CD8-positive, alpha-beta memory T cell (primary cell): ENCODE results near the gene IDNK. TPM values are rescaled to one million over a fixed set of nuclear protein-coding genes. Genes with fewer than 3 reads are reported as not detected.

Experiments
- polyA plus RNA-seq: library from polyadenylated mRNA; unstranded; fragments of 300-500 nt; fragmentation: Illumina TruSeq; gene quantifications from one replicate; pipeline ENCODE4 v1.2.3, GENCODE V29; 2021
- total RNA-seq, 2 experiments: library from RNA; stranded (reverse); gene quantifications; one replicate each; pipeline ENCODE4 v1.2.3, GENCODE V29; 2021

The IDNK gene
- total and polyA plus RNA-seq, 3 experiments from 2014 or later = 5.9 to 16.9 (median 6.3) TPM

Other genes with a start within 250 kb of the IDNK start
- gene FRMD3, start 84.7 kb upstream of the IDNK start, total RNA-seq = under 1 TPM; 0.62 to 0.68 TPM
- 0.35 TPM for gene FRMD3, start 84.7 kb upstream of the IDNK start, polyA plus RNA-seq
- gene UBQLN1, start 84.8 kb downstream of the IDNK start, total RNA-seq = 100 to 1,000 TPM in 1 of 2 experiments, 10 to 100 TPM in 1; 95.1 to 101 TPM
- 76.6 TPM for gene UBQLN1, start 84.8 kb downstream of the IDNK start, polyA plus RNA-seq
- gene GKAP1, start 194.6 kb downstream of the IDNK start, total RNA-seq = 1 to 10 TPM; 3.2 to 4.0 TPM
- 5.1 TPM for gene GKAP1, start 194.6 kb downstream of the IDNK start, polyA plus RNA-seq